HFFc6 (cell line): ENCODE data around the gene TSPAN8. TPM values are rescaled to one million over a fixed set of nuclear protein-coding genes. Genes with fewer than 3 reads are reported as not detected.

ENCODE experiments used
- DNase-seq: peaks from one replicate; pipeline ENCODE4 v3.0.0-alpha.2; 2018
- H3K27ac Mint-ChIP-seq: 2 replicates; pipeline ENCODE4 v1.8.0; 2020; ENCODE audit warnings: mild to moderate bottlenecking, mixed read lengths
- H3K27me3 Mint-ChIP-seq: 2 replicates; pipeline ENCODE4 v1.8.0; 2021; ENCODE audit warnings: mild to moderate bottlenecking, moderate library complexity, mixed read lengths; ENCODE audit not compliant: insufficient read depth
- H3K36me3 Mint-ChIP-seq: 2 replicates; pipeline ENCODE4 v1.8.0; 2021; ENCODE audit warnings: low read depth, mixed read lengths
- H3K4me1 Mint-ChIP-seq: 2 replicates; pipeline ENCODE4 v1.8.0; 2020; ENCODE audit warnings: low read depth, mixed read lengths
- H3K4me3 Mint-ChIP-seq: 2 replicates; pipeline ENCODE4 v1.8.0; 2020; ENCODE audit warnings: mild to moderate bottlenecking, moderate library complexity, mixed read lengths
- H3K9me3 Mint-ChIP-seq: 2 replicates; pipeline ENCODE4 v1.8.0; 2020; ENCODE audit warnings: mild to moderate bottlenecking, mixed read lengths
- CTCF ChIP-seq: fragments of 200-600 bp; sonication (generic); IDR thresholded peaks from 2 replicates; pipeline ENCODE4 v1.5.0; 2021; ENCODE audit warnings: antibody characterized with exemption, mild to moderate bottlenecking
- total RNA-seq, 6 experiments: library from RNA; stranded (reverse); fragmentation: NEBNext Ultra II Directional; extraction: Animal tissue kit (Norgen Biotek cat#: 25700); gene quantifications; 2 replicates in 1 of 6; 3 replicates in 5 of 6; pipeline ENCODE4 v1.2.3, GENCODE V29; 2021

TSPAN8 gene
- total RNA-seq, 6 experiments from 2014 or later, result not detected

- no peaks in the 10 kb centered on the region for H3K4me1 Mint-ChIP-seq
- H3K4me3 Mint-ChIP-seq, result no peak overlapping the region
- TF ChIP-seq CTCF, result no peak
- H3K27ac Mint-ChIP-seq, result no peak overlapping the region
- peaks cover 43% of the 10 kb centered on the region for H3K9me3 Mint-ChIP-seq
- DNase-seq, result no peak
- no peaks in the 10 kb centered on the region for H3K36me3 Mint-ChIP-seq
- no peaks in the 10 kb centered on the region for H3K27me3 Mint-ChIP-seq
These were observed 19.8 kb downstream of the TSPAN8 start for GRCh38 chr12:71138011-71138410.

- no peak for TF ChIP-seq CTCF
These were observed 22.0 kb downstream of the TSPAN8 start for GRCh38 chr12:71135812-71136176.

GRCh38 chr12:71135077-71135811 is 22.6 kb downstream of the TSPAN8 start:
- Mint-ChIP-seq H3K9me3 (peaks cover 47% of the 10 kb centered on the region), H3K27me3 (no peaks in the 10 kb centered on the region), H3K4me1 (no peaks in the 10 kb centered on the region), H3K27ac (no peak overlapping the region), H3K4me3 (no peak overlapping the region), H3K36me3 (0 out of 2 replicates have a peak, but pooled peaks cover 3% of the 10 kb centered on the region)
- TF ChIP-seq CTCF, result no peak
- no peak for DNase-seq

More at GRCh38 chr12:71135812-71136176, 22.0 kb downstream of the TSPAN8 start:
- Mint-ChIP-seq H3K4me3 (no peak overlapping the region), H3K4me1 (no peaks in the 10 kb centered on the region), H3K36me3 (no peaks in the 10 kb centered on the region), H3K27me3 (no peaks in the 10 kb centered on the region), H3K27ac (no peak overlapping the region), H3K9me3 (peaks cover 43% of the 10 kb centered on the region)
- DNase-seq, result no peak

- Mint-ChIP-seq H3K27ac (no peak overlapping the region), H3K4me3 (no peak overlapping the region), H3K36me3 (0 out of 2 replicates have a peak, but pooled peaks cover 3% of the 10 kb centered on the region), H3K27me3 (no peaks in the 10 kb centered on the region), H3K4me1 (no peaks in the 10 kb centered on the region), H3K9me3 (peaks cover 46% of the 10 kb centered on the region)
- DNase-seq, result no peak
- TF ChIP-seq CTCF, result no peak
These were observed 23.4 kb downstream of the TSPAN8 start for GRCh38 chr12:71134405-71134804.

GRCh38 chr12:71130521-71131069 is 27.2 kb downstream of the TSPAN8 start:
- H3K4me1 Mint-ChIP-seq, result no peaks in the 10 kb centered on the region
- no peaks in the 10 kb centered on the region for H3K27me3 Mint-ChIP-seq
- 0 out of 2 replicates have a peak, but pooled peaks cover 3% of the 10 kb centered on the region for H3K36me3 Mint-ChIP-seq
- H3K9me3 Mint-ChIP-seq, result peaks cover 43% of the 10 kb centered on the region
- no peak for DNase-seq
- no peak for TF ChIP-seq CTCF
- no peak overlapping the region for H3K27ac Mint-ChIP-seq
- H3K4me3 Mint-ChIP-seq, result no peak overlapping the region
